HEK293 (cell line): Measurements from ENCODE around the gene PDCD1LG2.

Experiments
- CTCF ChIA-PET: fragments of 350-600 bp; formaldehyde crosslinking; extraction: SDS; loops from one replicate; lab custom pipeline; 2021; ENCODE audit warnings: antibody characterized with exemption; lab: Yijun Ruan, JAX
- POLR2A ChIA-PET: fragments of 300-600 bp; formaldehyde crosslinking; extraction: SDS; loops from one replicate; lab custom pipeline; 2020; ENCODE audit warnings: antibody characterized with exemption, inconsistent platforms; lab: Yijun Ruan, JAX
- H3K27ac ChIP-seq: fragments of 200-500 bp; sonication (Bioruptor generic); 2 replicates; pipeline ENCODE4 v1.5.1; 2014; ENCODE audit warnings: low read depth, low read length, control low read depth, inconsistent platforms; ENCODE audit errors: extremely low read depth
- H3K36me3 ChIP-seq, 2 experiments: fragments of 200-500 bp in 1 of 2; sonication (Bioruptor generic) in 1 of 2; 1 replicate in 1 of 2; 2 replicates in 1 of 2; pipeline ENCODE4 v1.5.1; 2014 to 2017; ENCODE audit warnings: inconsistent platforms in 2 of 2, low read length in 2 of 2; ENCODE audit not compliant: control insufficient read depth in 2 of 2, insufficient read depth in 1 of 2
- H3K4me1 ChIP-seq: fragments of 200-500 bp; sonication (Bioruptor generic); 2 replicates; pipeline ENCODE4 v1.5.1; 2014; ENCODE audit warnings: mild to moderate bottlenecking, low read length, inconsistent platforms; ENCODE audit not compliant: control insufficient read depth, insufficient read depth
- H3K4me3 ChIP-seq: 2 replicates; pipeline ENCODE4 v1.5.1; 2011; ENCODE audit warnings: low read depth, mild to moderate bottlenecking, control low read depth, low read length, moderate library complexity
- H3K9me3 ChIP-seq: fragments of 200-500 bp; sonication (Bioruptor generic); 2 replicates; pipeline ENCODE4 v1.5.1; 2014; ENCODE audit warnings: low read depth, low read length, inconsistent platforms; ENCODE audit not compliant: control insufficient read depth, insufficient read depth
- HOXA7 ChIP-seq: sonication (generic); formaldehyde crosslinking; IDR thresholded peaks from 2 replicates; pipeline ENCODE4 v1.8.1; 2022; ENCODE audit warnings: missing genetic modification reagents, borderline replicate concordance
- HOXD13 ChIP-seq: sonication (generic); formaldehyde crosslinking; IDR thresholded peaks from 2 replicates; pipeline ENCODE4 v1.8.0; 2022; ENCODE audit warnings: missing genetic modification reagents, borderline replicate concordance
- KLF9 ChIP-seq: fragments of 450-650 bp; formaldehyde crosslinking; IDR thresholded peaks from 2 replicates; pipeline ENCODE4 v1.5.1; 2016; ENCODE audit warnings: missing biosample characterization, missing genetic modification characterization, low read depth
- MZF1 ChIP-seq: fragments of 450-650 bp; formaldehyde crosslinking; IDR thresholded peaks from 2 replicates; pipeline ENCODE4 v1.5.1; 2017; ENCODE audit warnings: missing biosample characterization, missing genetic modification characterization, borderline replicate concordance
- SALL2 ChIP-seq: fragments of 450-650 bp; formaldehyde crosslinking; IDR thresholded peaks from 2 replicates; pipeline ENCODE4 v1.5.0; 2017; ENCODE audit warnings: missing biosample characterization, mild to moderate bottlenecking, missing genetic modification characterization, borderline replicate concordance
- TRIM28 ChIP-seq: IDR thresholded peaks from 2 replicates; pipeline ENCODE4 v1.6.1; 2011; ENCODE audit warnings: low read length, control low read depth, borderline replicate concordance
- ZNF184 ChIP-seq: fragments of 450-650 bp; IDR thresholded peaks from 2 replicates; pipeline ENCODE4 v1.5.1; 2018; ENCODE audit warnings: missing biosample characterization, mild to moderate bottlenecking, missing genetic modification characterization
- ZNF239 ChIP-seq: fragments of 450-650 bp; formaldehyde crosslinking; IDR thresholded peaks from 2 replicates; pipeline ENCODE4 v1.5.1; 2016; ENCODE audit warnings: missing biosample characterization, missing genetic modification characterization
- ZNF555 ChIP-seq: fragments of 450-650 bp; formaldehyde crosslinking; conservative IDR thresholded peaks from 2 replicates; pipeline ENCODE4 v1.5.1; 2017; ENCODE audit warnings: missing biosample characterization, mild to moderate bottlenecking, missing genetic modification characterization, inconsistent platforms
- ZNF558 ChIP-seq: fragments of 450-650 bp; formaldehyde crosslinking; IDR thresholded peaks from 2 replicates; pipeline ENCODE4 v1.5.1; 2016; ENCODE audit warnings: missing biosample characterization, missing genetic modification characterization
- ZNF660 ChIP-seq: fragments of 450-650 bp; IDR thresholded peaks from 2 replicates; pipeline ENCODE4 v1.5.1; 2018; ENCODE audit warnings: missing biosample characterization, mild to moderate bottlenecking, missing genetic modification characterization
- TF ChIP-seq, protein P1 (sequence below): fragments of 450-650 bp; formaldehyde crosslinking; conservative IDR thresholded peaks from 2 replicates; pipeline ENCODE4 v1.5.1; 2016; ENCODE audit warnings: low read depth, missing biosample characterization, missing genetic modification characterization
- TF ChIP-seq, protein P2 (sequence below): fragments of 450-650 bp; formaldehyde crosslinking; IDR thresholded peaks from 2 replicates; pipeline ENCODE4 v1.5.1; 2016; ENCODE audit warnings: missing biosample characterization, missing genetic modification characterization, borderline replicate concordance

PDCD1LG2 gene

DNA sequence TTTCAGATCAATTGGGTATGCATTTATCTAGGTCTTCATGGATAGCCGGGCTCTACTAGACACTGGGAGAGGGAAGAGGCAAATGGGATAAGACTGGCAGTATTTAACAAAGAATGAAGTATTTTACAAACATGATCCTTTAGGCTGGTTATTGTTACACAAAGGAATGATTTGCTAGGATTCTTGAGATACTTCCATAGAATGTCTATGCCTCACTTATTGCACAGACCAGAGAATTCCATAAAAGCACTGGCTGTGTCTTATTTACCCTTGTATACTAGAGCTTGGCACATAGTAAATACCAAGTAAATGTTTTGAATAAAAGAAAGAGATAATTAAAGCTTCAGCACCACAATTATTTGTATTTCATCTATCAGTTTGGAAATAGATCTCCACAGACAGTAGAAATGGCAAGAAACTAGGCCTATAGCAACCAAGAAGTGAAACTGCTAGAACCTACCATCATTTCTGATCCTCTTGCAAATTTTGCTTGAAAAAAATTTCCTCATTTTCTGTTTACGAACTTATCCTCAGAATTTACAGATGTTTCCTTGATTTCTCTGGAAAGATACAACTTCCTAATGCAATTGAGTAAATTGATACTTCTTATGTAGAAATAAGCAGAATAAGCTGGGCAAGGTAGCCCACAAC lies 3.8 kb downstream of the PDCD1LG2 start (continued):
- TF ChIP-seq, protein P1, sequence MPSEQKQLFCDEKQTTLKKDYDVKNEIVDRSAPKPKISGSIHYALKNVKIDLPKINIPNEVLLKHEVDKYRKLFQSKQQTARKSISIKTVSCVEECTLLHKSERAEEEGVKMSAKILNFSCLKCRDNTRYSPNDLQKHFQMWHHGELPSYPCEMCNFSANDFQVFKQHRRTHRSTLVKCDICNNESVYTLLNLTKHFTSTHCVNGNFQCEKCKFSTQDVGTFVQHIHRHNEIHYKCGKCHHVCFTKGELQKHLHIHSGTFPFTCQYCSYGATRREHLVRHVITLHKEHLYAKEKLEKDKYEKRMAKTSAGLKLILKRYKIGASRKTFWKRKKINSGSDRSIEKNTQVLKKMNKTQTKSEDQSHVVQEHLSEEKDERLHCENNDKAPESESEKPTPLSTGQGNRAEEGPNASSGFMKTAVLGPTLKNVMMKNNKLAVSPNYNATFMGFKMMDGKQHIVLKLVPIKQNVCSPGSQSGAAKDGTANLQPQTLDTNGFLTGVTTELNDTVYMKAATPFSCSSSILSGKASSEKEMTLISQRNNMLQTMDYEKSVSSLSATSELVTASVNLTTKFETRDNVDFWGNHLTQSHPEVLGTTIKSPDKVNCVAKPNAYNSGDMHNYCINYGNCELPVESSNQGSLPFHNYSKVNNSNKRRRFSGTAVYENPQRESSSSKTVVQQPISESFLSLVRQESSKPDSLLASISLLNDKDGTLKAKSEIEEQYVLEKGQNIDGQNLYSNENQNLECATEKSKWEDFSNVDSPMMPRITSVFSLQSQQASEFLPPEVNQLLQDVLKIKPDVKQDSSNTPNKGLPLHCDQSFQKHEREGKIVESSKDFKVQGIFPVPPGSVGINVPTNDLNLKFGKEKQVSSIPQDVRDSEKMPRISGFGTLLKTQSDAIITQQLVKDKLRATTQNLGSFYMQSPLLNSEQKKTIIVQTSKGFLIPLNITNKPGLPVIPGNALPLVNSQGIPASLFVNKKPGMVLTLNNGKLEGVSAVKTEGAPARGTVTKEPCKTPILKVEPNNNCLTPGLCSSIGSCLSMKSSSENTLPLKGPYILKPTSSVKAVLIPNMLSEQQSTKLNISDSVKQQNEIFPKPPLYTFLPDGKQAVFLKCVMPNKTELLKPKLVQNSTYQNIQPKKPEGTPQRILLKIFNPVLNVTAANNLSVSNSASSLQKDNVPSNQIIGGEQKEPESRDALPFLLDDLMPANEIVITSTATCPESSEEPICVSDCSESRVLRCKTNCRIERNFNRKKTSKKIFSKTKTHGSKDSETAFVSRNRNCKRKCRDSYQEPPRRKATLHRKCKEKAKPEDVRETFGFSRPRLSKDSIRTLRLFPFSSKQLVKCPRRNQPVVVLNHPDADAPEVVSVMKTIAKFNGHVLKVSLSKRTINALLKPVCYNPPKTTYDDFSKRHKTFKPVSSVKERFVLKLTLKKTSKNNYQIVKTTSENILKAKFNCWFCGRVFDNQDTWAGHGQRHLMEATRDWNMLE (tag by site-specific recombination) = no peak
- TF ChIP-seq HOXA7 (no peak), ZNF660 (tag by site-specific recombination) (no peak), ZNF184 (tag by site-specific recombination) (no peak)

DNA sequence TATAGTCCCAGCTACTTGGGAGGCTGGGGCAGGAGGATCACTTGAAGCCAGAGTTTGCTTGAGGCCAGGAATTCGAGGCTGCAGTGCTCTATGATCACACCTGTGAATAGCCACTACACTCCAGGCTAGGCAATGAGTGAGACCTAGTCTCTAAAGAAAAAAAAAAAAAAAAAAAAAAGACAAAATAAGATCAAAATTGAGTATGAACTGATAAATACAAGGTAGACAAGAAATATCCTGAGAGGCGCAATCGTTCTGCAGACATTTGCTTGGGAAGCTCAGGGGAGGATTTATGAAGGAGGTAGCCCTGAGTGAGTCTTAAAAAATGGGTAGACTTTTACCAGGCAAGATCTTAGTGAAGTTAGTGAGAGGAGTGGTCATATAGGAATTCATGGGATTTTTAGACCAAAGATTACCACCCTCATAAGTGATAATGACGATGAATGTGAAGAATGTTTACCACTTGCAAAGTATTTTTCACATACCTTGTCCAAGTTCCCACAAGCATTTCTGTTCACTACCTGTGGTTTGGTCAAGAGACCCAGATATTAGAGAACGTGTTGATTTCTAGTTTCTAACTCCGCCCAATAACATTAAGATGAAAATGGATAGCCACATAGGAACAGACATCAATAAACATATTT lies 4.4 kb downstream of the PDCD1LG2 start:
- Histone ChIP-seq H3K4me1 (no peaks in the 10 kb centered on the region), H3K4me3 (no peak overlapping the region)
- POLR2A ChIA-PET = no interaction called here
- TF ChIP-seq ZNF558 (tag by site-specific recombination) (no peak), SALL2 (no peak), MZF1 (no peak), ZNF555 (tag by site-specific recombination) (no peak), KLF9 (no peak), ZNF239 (no peak), TRIM28 (no peak), HOXD13 (CRISPR knock-in tag) (no peak)
- TF ChIP-seq, protein P2, sequence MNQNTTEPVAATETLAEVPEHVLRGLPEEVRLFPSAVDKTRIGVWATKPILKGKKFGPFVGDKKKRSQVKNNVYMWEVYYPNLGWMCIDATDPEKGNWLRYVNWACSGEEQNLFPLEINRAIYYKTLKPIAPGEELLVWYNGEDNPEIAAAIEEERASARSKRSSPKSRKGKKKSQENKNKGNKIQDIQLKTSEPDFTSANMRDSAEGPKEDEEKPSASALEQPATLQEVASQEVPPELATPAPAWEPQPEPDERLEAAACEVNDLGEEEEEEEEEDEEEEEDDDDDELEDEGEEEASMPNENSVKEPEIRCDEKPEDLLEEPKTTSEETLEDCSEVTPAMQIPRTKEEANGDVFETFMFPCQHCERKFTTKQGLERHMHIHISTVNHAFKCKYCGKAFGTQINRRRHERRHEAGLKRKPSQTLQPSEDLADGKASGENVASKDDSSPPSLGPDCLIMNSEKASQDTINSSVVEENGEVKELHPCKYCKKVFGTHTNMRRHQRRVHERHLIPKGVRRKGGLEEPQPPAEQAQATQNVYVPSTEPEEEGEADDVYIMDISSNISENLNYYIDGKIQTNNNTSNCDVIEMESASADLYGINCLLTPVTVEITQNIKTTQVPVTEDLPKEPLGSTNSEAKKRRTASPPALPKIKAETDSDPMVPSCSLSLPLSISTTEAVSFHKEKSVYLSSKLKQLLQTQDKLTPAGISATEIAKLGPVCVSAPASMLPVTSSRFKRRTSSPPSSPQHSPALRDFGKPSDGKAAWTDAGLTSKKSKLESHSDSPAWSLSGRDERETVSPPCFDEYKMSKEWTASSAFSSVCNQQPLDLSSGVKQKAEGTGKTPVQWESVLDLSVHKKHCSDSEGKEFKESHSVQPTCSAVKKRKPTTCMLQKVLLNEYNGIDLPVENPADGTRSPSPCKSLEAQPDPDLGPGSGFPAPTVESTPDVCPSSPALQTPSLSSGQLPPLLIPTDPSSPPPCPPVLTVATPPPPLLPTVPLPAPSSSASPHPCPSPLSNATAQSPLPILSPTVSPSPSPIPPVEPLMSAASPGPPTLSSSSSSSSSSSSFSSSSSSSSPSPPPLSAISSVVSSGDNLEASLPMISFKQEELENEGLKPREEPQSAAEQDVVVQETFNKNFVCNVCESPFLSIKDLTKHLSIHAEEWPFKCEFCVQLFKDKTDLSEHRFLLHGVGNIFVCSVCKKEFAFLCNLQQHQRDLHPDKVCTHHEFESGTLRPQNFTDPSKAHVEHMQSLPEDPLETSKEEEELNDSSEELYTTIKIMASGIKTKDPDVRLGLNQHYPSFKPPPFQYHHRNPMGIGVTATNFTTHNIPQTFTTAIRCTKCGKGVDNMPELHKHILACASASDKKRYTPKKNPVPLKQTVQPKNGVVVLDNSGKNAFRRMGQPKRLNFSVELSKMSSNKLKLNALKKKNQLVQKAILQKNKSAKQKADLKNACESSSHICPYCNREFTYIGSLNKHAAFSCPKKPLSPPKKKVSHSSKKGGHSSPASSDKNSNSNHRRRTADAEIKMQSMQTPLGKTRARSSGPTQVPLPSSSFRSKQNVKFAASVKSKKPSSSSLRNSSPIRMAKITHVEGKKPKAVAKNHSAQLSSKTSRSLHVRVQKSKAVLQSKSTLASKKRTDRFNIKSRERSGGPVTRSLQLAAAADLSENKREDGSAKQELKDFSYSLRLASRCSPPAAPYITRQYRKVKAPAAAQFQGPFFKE (tag by site-specific recombination) = no peak
- TF ChIP-seq, all 188 proteins: peak for 0
- H3K9me3 ChIP-seq = no peaks in the 10 kb centered on the region
- H3K27ac ChIP-seq = no peak overlapping the region
- H3K36me3 ChIP-seq = no peaks in the 10 kb centered on the region
- CTCF ChIA-PET = interaction anchor here (0.6 to 1.0 kb wide), 3 partner anchors 75 to 721 kb away, joined by 3 read pairs; no protein-coding TSS in a partner anchor
